Stimulated activated naive CD8-positive, alpha-beta T cell treated with anti-CD3 and anti-CD28 coated beads, Interleukin-15, Interleukin-2, amounts not matched to agents 100 ng/mL and 50 ng/mL, for 24 hours (primary cell): ENCODE results near the gene CREM.

ENCODE experiments used
- H3K27ac Mint-ChIP-seq: one replicate; pipeline ENCODE4 v1.8.0; 2021; ENCODE audit warnings: mild to moderate bottlenecking, mixed read lengths
- H3K27me3 Mint-ChIP-seq: one replicate; pipeline ENCODE4 v1.8.0; 2021; ENCODE audit warnings: mixed read lengths
- H3K36me3 Mint-ChIP-seq: one replicate; pipeline ENCODE4 v1.8.0; 2021; ENCODE audit warnings: low read depth, mixed read lengths
- H3K4me1 Mint-ChIP-seq: one replicate; pipeline ENCODE4 v1.8.0; 2021; ENCODE audit warnings: low read depth, mixed read lengths
- H3K4me3 Mint-ChIP-seq: one replicate; pipeline ENCODE4 v1.8.0; 2021; ENCODE audit warnings: mild to moderate bottlenecking, mixed read lengths
- H3K9me3 Mint-ChIP-seq: one replicate; pipeline ENCODE4 v1.8.0; 2021; ENCODE audit warnings: mixed read lengths

The CREM gene

DNA sequence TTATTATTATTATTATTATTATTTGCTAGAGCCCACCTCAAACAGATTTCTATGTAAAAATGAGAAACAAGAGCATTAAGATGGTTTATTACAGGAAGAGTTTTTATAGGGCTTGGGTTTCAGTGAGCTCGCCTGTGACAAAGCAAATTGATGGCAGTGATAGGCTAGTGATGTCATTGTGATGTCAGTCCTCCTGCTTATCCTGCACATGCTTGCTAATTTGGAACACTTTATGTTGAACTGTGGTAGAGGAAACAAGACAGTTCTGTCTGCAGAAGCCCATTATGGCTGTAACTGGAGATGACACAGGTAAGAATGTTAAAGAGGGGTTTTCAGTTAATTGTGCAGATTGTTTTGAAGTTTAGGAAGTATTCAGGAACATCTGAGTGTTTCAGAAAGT is 68.3 kb downstream of the CREM start:
- Mint-ChIP-seq H3K36me3 (peaks cover 17% of the 10 kb centered on the region), H3K27me3 (no peaks in the 10 kb centered on the region), H3K4me3 (peak overlapping the region; percentile 94), H3K9me3 (no peaks in the 10 kb centered on the region), H3K4me1 (peaks cover 51% of the 10 kb centered on the region), H3K27ac (peak overlapping the region; percentile 95)

DNA sequence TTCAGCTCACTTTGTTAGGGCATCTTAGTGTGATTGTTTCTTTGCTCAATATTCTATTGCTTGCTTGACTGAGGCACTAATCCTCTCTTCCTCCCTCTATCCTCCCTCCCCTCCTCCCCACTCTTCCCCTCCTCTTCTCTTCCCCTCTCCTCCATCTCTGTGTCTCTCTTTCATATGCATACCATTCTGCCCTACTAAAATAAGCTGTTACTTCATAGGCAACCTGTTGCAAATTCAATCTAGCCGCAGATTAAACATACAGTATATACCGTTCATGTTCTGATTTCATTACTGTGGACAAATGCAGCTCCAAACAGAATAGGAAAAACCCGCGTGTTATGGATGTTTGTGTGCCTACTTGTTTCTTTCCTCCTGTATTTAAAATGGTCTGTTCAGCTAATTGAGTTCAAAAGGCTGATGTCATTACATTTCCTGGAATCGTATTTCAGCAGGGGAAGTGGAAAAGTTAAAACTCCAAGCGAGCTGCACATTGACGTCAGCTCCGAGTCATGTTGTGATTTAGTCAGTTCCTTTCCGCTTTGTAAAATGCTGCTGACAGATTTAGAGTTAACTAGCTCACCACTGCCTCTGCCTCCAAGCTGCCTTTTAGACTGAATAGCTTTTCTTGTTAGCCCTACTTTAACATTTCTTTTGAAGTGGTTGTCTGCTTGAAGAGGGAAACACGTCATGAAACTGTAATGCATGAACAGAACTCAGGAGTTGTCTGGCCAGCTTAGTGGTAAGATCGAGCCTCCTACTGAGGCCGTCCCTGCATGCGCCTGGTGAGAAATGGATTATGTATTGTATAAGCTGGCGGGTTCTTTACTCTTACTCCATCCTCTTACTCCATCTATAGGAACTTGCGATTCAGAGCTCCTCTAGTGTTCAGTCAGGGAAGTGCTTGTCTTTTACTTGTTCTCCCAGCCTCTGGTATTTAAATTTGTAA is 69.0 kb downstream of the CREM start:
- Mint-ChIP-seq H3K4me1 (peaks cover 57% of the 10 kb centered on the region), H3K27me3 (no peaks in the 10 kb centered on the region), H3K4me3 (peak overlapping the region; percentile 94), H3K9me3 (no peaks in the 10 kb centered on the region), H3K27ac (peak overlapping the region; percentile 95), H3K36me3 (peaks cover 17% of the 10 kb centered on the region)

DNA sequence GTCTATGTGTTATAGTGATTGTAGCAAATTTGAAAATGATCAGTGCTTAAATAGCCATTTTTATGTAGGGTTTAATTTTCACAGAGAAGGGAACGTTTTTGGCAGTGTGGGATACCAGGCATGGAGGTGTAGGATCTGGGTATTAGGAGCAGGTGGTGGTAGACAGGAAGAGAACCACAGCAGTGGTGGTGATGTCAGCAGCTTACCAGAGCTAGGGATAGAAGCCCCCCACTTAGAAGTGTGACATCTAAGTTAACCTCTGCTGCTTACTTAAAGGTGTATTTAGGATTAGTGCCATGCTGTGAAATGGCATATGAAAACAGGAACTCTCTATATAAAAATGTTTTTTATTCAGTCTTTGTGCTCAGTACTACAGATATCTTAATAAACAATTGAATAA is 73.8 kb downstream of the CREM start:
- peak overlapping the region; percentile 21 for H3K4me3 Mint-ChIP-seq
- peaks cover 63% of the 10 kb centered on the region for H3K4me1 Mint-ChIP-seq
- no peaks in the 10 kb centered on the region for H3K9me3 Mint-ChIP-seq
- peak overlapping the region; percentile 79 for H3K27ac Mint-ChIP-seq
- no peaks in the 10 kb centered on the region for H3K27me3 Mint-ChIP-seq
- peaks cover 30% of the 10 kb centered on the region for H3K36me3 Mint-ChIP-seq

DNA sequence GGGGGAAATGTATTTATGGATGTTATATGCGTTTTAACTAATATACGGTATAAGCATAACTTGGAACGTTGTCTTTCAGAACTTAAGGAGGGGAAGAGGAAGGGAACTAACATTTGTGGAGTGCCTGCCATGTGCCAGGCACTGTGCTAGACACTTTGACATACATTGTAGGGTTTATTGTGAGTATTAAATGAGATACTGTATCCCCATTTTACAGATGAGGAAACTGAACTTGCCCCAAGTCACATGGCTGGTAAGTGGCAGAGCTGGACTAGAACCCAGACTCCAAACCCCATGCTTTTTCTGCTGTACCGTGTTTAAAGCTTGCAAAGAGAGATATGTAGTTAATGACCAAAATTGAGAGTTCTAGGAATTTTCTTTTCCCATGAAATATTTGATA is 74.6 kb downstream of the CREM start:
- Mint-ChIP-seq H3K4me3 (peak overlapping the region; percentile 53), H3K4me1 (peaks cover 55% of the 10 kb centered on the region), H3K9me3 (no peaks in the 10 kb centered on the region), H3K27ac (peak overlapping the region; percentile 76), H3K36me3 (peaks cover 32% of the 10 kb centered on the region), H3K27me3 (no peaks in the 10 kb centered on the region)

DNA sequence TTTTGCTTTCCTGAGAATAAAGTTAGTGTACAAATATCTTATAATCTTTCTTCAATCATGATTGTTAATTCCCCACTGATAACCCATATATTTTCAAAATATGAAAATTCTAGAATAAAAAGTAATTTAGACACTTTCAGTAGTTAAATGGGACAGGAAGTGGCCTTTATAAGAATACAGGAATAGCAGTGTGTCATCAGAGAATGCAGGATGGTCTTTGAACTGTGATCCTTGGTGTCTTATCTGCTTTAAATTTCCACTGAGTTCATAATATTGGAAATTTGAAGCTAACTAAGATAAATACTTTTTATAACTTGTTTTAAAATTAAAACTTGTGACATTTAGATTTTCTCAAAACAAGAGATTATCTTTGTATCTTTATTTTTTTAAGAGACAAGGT is 75.4 kb downstream of the CREM start:
- no peak overlapping the region for H3K27ac Mint-ChIP-seq
- H3K4me1 Mint-ChIP-seq: peaks cover 51% of the 10 kb centered on the region
- H3K4me3 Mint-ChIP-seq: no peak overlapping the region
- no peaks in the 10 kb centered on the region for H3K27me3 Mint-ChIP-seq
- peaks cover 39% of the 10 kb centered on the region for H3K36me3 Mint-ChIP-seq
- no peaks in the 10 kb centered on the region for H3K9me3 Mint-ChIP-seq

DNA sequence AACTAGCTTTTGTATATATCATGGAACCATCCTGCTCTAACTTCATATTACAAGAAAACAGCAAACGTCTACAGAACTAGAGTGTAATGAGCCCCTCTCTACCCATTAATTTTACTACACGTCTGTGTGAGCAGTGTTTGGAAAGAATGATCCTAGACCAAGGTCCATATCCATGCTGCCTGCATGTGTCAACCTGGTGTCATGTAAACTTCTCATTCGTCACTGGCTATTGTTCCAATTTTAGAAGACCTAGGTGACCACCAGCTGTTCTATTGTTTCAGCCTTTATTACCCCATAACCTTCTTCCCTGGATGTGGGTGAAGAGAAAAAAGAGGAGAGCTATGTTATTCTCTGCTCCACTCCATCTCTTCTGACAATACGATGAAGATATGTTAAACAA is 77.1 kb downstream of the CREM start:
- Mint-ChIP-seq H3K27ac (no peak overlapping the region), H3K27me3 (no peaks in the 10 kb centered on the region), H3K4me3 (no peak overlapping the region), H3K36me3 (peaks cover 46% of the 10 kb centered on the region), H3K4me1 (peaks cover 51% of the 10 kb centered on the region), H3K9me3 (no peaks in the 10 kb centered on the region)

DNA sequence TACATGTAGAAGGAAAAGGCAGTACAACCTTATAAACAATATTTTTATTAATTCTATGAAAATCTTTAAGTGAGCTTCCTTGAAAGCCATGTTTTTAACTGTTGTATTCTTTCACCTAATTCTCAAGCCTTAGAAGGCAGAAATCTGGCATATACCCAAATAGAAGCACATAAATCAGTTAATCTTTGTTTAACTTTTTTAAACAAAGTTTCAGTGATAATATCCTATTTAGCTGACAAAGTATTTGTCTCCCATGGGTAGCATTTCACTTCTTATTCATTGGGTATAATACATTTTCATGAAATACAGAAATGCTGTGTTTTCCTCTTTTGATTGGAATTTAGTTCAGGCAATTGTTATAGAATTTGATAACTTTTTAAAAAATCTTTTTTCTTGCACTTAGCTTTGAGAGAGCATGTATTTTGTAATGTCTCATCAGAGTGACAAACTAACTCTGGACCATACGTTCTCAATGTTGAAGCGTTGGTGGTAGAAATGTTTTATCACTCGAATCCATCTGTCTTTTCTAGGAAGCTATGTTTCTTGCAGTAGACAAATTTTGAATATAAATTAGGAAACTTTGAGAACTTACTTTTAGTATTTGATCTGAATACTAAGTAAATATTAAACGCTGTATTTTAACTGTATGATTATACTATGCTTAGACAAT is 78.1 kb downstream of the CREM start:
- H3K9me3 Mint-ChIP-seq: no peaks in the 10 kb centered on the region
- H3K4me1 Mint-ChIP-seq: peaks cover 61% of the 10 kb centered on the region
- no peak overlapping the region for H3K4me3 Mint-ChIP-seq
- peaks cover 57% of the 10 kb centered on the region for H3K36me3 Mint-ChIP-seq
- H3K27me3 Mint-ChIP-seq: no peaks in the 10 kb centered on the region
- H3K27ac Mint-ChIP-seq: no peak overlapping the region

DNA sequence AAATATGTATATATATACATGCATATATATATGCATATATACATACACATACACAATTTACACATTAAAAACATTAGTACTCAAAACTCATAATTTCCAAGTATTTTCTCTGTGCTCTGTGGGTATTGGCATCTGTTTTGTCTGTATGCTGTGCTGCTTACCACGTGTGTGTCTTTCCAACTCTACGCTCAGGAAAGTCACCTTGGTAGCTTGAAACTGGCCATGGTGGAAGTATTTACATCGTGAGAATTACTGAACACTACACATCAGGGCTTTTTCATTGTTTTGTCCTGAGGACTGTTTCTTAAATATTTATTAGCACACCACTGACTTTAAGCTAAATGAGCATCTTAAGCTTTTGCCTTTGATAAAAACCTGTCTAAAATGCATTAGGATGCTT is 79.6 kb downstream of the CREM start:
- Mint-ChIP-seq H3K36me3 (peaks cover 64% of the 10 kb centered on the region), H3K9me3 (no peaks in the 10 kb centered on the region), H3K4me1 (peaks cover 57% of the 10 kb centered on the region), H3K27ac (no peak overlapping the region), H3K4me3 (no peak overlapping the region), H3K27me3 (no peaks in the 10 kb centered on the region)

DNA sequence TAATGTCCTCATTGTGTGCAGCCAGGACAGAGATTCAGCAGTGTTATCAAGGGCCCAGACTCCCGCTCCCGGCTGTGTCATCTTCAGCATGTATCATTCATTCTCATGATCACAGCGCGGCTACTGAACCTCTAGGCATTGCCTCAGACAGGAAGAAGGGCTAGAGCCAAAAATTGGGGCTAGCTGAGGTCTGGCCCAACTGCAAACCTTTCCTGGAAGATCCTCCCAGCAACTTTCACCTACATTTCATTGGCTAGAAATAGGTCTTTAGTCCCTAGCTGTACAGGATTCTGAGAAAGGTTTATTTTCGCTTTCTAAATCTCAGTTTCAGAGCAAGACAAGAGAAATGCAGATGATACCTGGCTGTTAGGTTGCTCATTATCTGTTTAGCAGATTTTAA is 81.9 kb downstream of the CREM start:
- H3K36me3 Mint-ChIP-seq: peaks cover 64% of the 10 kb centered on the region
- no peaks in the 10 kb centered on the region for H3K27me3 Mint-ChIP-seq
- peaks cover 41% of the 10 kb centered on the region for H3K4me1 Mint-ChIP-seq
- H3K27ac Mint-ChIP-seq: peak overlapping the region; percentile 76
- peak overlapping the region; percentile 7 for H3K4me3 Mint-ChIP-seq
- H3K9me3 Mint-ChIP-seq: no peaks in the 10 kb centered on the region

DNA sequence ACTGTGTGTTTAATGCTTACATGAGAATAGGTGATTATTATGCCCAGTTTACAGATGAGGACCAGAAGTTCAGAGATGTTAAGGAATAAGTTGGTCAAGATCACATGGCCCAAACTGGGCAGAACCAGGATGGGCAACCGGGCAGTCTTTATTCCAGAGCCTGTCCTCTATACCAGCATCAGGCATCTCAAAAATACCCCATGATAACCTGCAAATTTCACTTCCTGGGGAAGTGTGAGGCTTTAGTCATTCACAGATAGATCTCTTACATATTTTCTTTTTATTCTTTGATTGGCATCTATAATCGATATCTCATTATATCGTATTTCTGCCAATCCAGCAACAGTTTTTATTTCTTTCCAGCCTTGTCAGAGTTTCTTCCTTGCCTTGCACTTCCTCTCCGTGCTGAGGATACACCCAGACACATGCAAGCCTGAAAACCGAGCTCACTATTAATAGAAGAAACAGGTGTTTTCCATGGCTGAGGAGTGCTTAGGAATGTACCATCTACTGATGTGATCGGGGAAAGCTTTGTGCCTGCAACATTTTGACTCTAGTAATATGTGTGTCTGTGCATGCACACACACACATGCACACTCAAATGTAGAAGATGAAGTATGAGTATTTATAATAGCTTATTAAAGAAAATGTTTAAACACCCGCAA is 82.4 kb downstream of the CREM start:
- no peaks in the 10 kb centered on the region for H3K27me3 Mint-ChIP-seq

DNA sequence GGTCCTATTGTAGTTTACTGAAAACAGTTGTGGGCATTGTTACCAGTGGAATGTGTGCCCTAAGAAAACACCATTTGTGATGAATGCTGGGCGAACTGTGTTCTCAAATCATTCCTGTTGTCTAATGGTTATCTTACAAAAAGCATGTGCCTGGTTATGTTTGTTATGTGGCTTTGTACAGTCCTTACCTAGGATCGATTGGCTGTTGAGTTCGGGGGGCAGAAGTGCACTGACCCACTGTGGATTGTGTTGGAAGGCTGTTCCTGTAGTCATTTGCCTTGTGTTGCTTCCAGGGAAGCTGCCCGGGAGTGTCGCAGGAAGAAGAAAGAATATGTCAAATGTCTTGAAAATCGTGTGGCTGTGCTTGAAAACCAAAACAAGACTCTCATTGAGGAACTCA is 84.3 kb downstream of the CREM start:
- Mint-ChIP-seq H3K4me1 (peaks cover 40% of the 10 kb centered on the region), H3K27me3 (no peaks in the 10 kb centered on the region), H3K9me3 (no peaks in the 10 kb centered on the region), H3K27ac (peak overlapping the region; percentile 28), H3K36me3 (peaks cover 58% of the 10 kb centered on the region), H3K4me3 (no peak overlapping the region)

More for the DNA sequence above, 82.4 kb downstream of the CREM start:
- no peaks in the 10 kb centered on the region for H3K9me3 Mint-ChIP-seq
- H3K36me3 Mint-ChIP-seq: peaks cover 58% of the 10 kb centered on the region
- peaks cover 36% of the 10 kb centered on the region for H3K4me1 Mint-ChIP-seq
- peak overlapping the region; percentile 76 for H3K27ac Mint-ChIP-seq
- peak overlapping the region; percentile 7 for H3K4me3 Mint-ChIP-seq

DNA sequence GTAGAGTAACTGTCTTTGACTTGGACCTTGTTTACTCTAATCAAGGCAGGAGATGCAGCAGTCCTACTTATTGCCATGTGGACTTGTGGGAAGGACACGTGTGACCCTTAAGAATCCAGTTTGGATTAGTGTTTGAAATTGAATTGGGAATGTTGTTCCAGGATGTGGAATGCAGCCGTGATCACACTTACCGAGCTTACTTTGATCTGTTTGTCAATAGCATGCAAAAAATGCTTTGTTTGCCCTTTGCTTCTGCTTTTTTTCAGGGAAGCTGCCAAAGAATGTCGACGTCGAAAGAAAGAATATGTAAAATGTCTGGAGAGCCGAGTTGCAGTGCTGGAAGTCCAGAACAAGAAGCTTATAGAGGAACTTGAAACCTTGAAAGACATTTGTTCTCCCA is 84.7 kb downstream of the CREM start:
- peaks cover 55% of the 10 kb centered on the region for H3K36me3 Mint-ChIP-seq

DNA sequence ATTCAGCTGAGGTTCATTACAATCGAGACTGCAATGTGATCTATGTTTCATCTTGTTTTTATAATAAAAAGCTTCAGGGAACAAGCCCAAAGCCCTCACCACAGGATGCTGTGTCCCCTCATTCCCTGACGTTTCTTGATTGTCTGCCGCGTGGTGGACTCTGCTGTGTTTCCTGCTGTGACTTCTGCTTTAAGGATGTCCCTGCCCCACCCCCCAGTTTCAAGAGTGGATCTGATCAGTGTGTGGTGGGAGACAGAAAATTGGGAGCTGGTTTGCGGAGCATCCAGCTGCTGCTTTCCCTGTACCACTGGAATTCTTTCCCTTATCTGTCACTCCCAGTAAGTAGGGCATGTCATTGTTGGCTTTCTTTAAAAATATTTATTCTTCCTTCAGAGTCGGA is 86.2 kb downstream of the CREM start:
- H3K36me3 Mint-ChIP-seq: peaks cover 45% of the 10 kb centered on the region
- no peaks in the 10 kb centered on the region for H3K9me3 Mint-ChIP-seq
- peaks cover 56% of the 10 kb centered on the region for H3K4me1 Mint-ChIP-seq
- no peaks in the 10 kb centered on the region for H3K27me3 Mint-ChIP-seq
- H3K27ac Mint-ChIP-seq: no peak overlapping the region
- no peak overlapping the region for H3K4me3 Mint-ChIP-seq

More for the DNA sequence above, 84.7 kb downstream of the CREM start:
- peak overlapping the region; percentile 28 for H3K27ac Mint-ChIP-seq
- peaks cover 45% of the 10 kb centered on the region for H3K4me1 Mint-ChIP-seq
- H3K27me3 Mint-ChIP-seq: no peaks in the 10 kb centered on the region
- H3K9me3 Mint-ChIP-seq: no peaks in the 10 kb centered on the region
- no peak overlapping the region for H3K4me3 Mint-ChIP-seq

DNA sequence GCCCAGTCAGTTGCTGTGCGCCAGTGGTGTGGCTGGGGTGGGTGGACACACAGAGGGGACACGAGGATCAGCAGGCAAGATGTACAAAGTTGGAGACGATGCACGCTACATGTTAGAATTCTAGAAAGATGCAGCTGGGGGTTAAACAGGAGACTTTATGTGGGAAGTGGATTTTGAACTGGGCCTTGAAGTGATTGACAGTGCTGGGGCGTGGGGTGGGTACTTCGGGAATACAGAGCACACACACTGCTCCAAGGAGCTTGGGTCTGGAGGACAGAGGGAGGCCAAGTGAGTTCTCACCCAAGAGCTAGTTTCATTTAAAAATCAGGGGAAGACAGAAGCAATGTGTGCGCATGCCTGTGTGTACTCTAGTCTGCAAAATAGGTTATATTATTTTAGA is 87.1 kb downstream of the CREM start:
- Mint-ChIP-seq H3K27me3 (no peaks in the 10 kb centered on the region), H3K4me3 (no peak overlapping the region), H3K36me3 (peaks cover 36% of the 10 kb centered on the region), H3K9me3 (no peaks in the 10 kb centered on the region), H3K4me1 (peaks cover 56% of the 10 kb centered on the region), H3K27ac (no peak overlapping the region)

DNA sequence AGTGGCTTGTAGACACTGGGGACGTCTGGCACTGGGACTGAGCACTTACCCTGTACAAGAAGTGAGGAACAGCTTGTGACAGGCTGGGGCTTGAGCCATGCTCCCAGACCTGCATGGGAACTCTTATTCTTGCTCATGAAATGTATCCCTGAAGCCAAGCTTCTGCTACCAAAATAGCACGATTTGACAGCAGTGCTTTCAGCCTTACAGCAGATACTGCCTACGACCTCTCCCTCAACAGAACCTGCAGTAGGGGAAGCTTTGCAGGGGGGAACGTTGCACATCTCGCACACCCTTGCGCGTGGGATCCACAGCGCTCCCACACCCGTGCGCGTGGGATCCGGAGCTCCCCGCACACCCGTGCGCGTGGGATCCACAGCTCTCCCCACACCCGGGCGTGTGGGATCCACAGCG is 88.0 kb downstream of the CREM start:
- no peaks in the 10 kb centered on the region for H3K9me3 Mint-ChIP-seq
- H3K27ac Mint-ChIP-seq: no peak overlapping the region
- H3K27me3 Mint-ChIP-seq: no peaks in the 10 kb centered on the region
- peaks cover 27% of the 10 kb centered on the region for H3K36me3 Mint-ChIP-seq
- no peak overlapping the region for H3K4me3 Mint-ChIP-seq
- H3K4me1 Mint-ChIP-seq: peaks cover 55% of the 10 kb centered on the region
